NB4 (cell line): Measurements from ENCODE around the gene ING3.

Source experiments
- DNase-seq: peaks from one replicate; pipeline ENCODE4 v3.0.0; 2010; ENCODE audit warnings: low read depth
- H3K4me3 ChIP-seq: one replicate; pipeline ENCODE4 v1.5.1; 2011; ENCODE audit warnings: mild to moderate bottlenecking, low read depth, low read length, moderate library complexity
- MYC ChIP-seq: IDR thresholded peaks from 2 replicates; pipeline ENCODE4 v1.6.1; 2011; ENCODE audit warnings: low read depth, low read length
- POLR2A ChIP-seq: IDR thresholded peaks from 2 replicates; pipeline ENCODE4 v1.6.1; 2011; ENCODE audit warnings: mild to moderate bottlenecking; ENCODE audit not compliant: insufficient read length; ENCODE audit errors: extremely low read depth
- TF ChIP-seq, protein P1 (sequence below): IDR thresholded peaks from one replicate; pipeline ENCODE4 v1.5.1; 2012; ENCODE audit warnings: low read depth, low read length
- TF ChIP-seq, protein P2 (sequence below): IDR thresholded peaks from 2 replicates; pipeline ENCODE4 v1.6.1; 2011; ENCODE audit warnings: low read depth, low read length

The ING3 gene

DNA sequence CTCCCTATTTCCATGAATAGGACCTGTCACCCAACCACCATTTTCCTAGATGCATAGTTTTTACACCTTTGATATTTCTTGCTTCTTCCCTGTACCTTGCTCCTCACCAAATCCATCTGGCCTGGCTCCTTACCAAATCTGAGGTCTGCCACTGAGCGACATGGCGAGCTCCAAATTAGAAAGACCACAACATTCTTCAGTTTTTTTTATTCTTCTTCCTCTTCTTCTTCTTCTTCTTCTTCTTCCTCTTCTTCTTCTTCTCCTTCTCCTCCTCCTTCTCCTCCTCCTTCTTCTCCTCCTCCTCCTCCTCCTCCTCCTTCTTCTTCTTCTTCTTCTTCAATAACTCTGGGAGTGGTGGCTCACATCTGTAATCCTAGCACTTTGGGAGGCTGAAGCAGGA, 45.1 kb downstream of the ING3 start:
- no peak for TF ChIP-seq MYC
- TF ChIP-seq, protein P1, sequence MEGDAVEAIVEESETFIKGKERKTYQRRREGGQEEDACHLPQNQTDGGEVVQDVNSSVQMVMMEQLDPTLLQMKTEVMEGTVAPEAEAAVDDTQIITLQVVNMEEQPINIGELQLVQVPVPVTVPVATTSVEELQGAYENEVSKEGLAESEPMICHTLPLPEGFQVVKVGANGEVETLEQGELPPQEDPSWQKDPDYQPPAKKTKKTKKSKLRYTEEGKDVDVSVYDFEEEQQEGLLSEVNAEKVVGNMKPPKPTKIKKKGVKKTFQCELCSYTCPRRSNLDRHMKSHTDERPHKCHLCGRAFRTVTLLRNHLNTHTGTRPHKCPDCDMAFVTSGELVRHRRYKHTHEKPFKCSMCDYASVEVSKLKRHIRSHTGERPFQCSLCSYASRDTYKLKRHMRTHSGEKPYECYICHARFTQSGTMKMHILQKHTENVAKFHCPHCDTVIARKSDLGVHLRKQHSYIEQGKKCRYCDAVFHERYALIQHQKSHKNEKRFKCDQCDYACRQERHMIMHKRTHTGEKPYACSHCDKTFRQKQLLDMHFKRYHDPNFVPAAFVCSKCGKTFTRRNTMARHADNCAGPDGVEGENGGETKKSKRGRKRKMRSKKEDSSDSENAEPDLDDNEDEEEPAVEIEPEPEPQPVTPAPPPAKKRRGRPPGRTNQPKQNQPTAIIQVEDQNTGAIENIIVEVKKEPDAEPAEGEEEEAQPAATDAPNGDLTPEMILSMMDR, result no peak
- no peak for TF ChIP-seq POLR2A
- TF ChIP-seq, protein P2, sequence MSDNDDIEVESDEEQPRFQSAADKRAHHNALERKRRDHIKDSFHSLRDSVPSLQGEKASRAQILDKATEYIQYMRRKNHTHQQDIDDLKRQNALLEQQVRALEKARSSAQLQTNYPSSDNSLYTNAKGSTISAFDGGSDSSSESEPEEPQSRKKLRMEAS, result no peak
- H3K4me3 ChIP-seq, result no peak overlapping the region
- DNase-seq, result peak; percentile 30

DNA sequence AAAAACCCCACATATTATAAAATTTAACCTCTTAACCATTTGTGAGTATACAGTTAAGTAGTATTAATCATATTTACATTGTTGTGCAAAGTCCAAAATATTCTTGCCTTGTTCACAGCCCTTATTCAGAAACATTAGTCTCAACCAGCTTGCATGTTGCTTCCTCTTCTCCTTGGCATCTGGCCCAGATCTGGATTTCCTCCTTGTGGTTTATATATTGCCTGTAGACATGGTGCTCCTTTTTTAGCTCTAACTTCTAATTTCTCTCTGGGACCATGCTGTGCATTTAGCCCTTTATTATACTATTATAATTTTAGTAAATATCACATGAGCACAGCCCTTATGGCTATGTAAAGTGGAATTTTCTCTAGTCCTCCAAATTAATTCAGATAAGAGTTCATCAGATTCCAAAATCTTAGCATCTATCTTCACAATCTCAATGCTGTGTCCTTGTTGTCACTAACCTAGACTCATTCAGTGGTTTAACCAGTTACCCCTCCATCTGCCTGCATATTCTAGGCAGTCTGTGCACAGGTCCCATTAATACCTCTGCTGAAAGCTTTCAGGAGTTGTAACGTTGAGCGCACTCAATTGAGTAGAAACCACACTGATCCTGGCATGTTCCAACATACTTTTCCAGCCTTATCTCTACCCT, 45.9 kb downstream of the ING3 start:
- peak; percentile 89 for DNase-seq
- TF ChIP-seq POLR2A, result no peak
- TF ChIP-seq, protein P1, result no peak
- TF ChIP-seq, protein P2, result 0 out of 2 replicates have a peak, but pooled peaks have one; percentile 24
- peak; percentile 24; the same call in 1 of the 2 replicates for TF ChIP-seq MYC
- H3K4me3 ChIP-seq, result no peak overlapping the region

DNA sequence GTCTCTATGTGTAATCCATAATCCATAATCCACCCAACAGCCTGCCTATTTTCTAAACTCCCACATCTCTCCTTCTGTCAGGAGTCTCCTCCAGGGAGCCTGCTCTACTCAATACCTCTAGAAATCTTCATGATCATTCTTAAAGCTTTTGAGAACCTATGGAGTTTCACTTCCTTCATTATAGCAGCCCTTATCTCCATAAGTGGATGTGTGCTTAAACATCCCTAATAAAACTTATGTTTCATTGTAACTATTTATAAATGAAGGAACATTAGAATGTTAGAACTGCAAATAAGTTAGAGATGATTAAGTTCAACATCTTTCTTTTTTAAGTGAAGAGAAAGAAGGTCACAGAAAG, 46.4 kb downstream of the ING3 start:
- no peak overlapping the region for H3K4me3 ChIP-seq
- TF ChIP-seq, protein P2, result no peak
- TF ChIP-seq, protein P1, result no peak
- no peak for TF ChIP-seq MYC
- no peak for TF ChIP-seq POLR2A
- peak; percentile 36 for DNase-seq

DNA sequence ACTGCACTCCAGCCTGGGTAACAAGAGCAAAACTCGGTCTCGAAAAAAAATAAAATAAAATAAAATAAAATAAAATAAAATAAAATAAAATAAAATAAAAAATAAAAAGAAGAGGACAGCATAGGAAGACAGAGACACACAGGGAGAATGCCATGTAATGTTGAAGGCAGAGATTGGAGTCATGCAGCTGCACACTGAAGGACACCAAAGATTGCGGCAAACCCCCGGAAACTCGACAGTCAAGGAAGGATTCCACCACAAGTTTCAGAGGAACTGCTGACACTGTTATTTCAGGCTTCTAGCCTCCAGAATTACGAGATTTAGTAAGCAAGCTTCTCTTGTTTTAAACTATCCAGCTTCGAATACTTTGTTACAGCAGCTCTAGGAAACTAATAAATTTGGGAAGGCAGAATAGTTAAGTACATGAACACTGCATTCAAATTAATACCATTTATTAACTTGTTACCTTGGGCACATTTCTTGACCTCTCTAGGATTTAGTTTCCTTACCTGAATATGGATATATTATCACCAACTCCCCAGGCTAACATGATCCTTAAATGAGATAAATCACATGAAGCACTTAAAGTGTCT, 47.4 kb downstream of the ING3 start:
- H3K4me3 ChIP-seq, result no peak overlapping the region
- TF ChIP-seq MYC, result no peak
- TF ChIP-seq, protein P2, result no peak
- TF ChIP-seq POLR2A, result no peak
- TF ChIP-seq, protein P1, result no peak
- peak; percentile 13 for DNase-seq

DNA sequence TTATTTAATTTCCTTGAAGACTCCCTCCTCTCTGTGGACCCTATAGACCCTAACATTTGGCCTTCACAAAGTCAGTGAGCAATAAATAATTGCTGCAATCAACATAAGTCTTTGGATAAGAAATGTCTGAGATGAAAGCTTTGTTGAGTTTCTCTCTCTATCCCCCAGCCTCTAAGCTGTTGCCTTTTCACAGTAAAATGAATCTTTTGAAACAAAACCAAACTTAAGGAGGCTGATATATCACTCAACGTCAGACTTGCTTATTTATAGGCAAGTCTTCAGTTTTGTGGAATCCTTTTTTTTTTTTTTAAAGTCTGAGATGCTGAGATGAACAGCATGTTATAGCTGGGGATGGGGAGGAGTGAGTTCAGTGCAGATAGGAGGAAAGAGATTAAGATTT, 47.9 kb downstream of the ING3 start:
- no peak for TF ChIP-seq MYC
- TF ChIP-seq, protein P2, result no peak
- TF ChIP-seq, protein P1, result no peak
- no peak for TF ChIP-seq POLR2A
- H3K4me3 ChIP-seq, result no peak overlapping the region
- no peak for DNase-seq
